SK-N-SH (cell line): Measurements from ENCODE around the gene MATN1. TPM values are rescaled to one million over a fixed set of nuclear protein-coding genes. Genes with fewer than 3 reads are reported as not detected.

ENCODE experiments used
- CTCF ChIA-PET: fragments of 300-600, 350-600 bp; formaldehyde crosslinking; extraction: SDS; loops from one replicate; lab custom pipeline; 2021; lab: Yijun Ruan, JAX
- POLR2A ChIA-PET: fragments of 350-600 bp; sonication (Branson Sonifier 250); formaldehyde crosslinking; extraction: SDS; loops from one replicate; lab custom pipeline; 2020; ENCODE audit warnings: antibody characterized with exemption, inconsistent platforms; lab: Yijun Ruan, JAX
- DNase-seq: peaks from one replicate; pipeline ENCODE4 v3.0.0; 2012
- H2AFZ ChIP-seq: fragments of 200-600 bp; sonication (generic); 2 replicates; pipeline ENCODE4 v1.8.1; 2016; ENCODE audit warnings: antibody characterized with exemption, mild to moderate bottlenecking, low read depth
- H3F3A ChIP-seq: fragments of 200-600 bp; sonication (generic); replicated peaks from 2 replicates; pipeline ENCODE3; 2016; ENCODE audit warnings: antibody characterized with exemption, mild to moderate bottlenecking; ENCODE audit not compliant: insufficient read depth
- H3K27ac ChIP-seq, 2 experiments: fragments of 200-500 bp in 1 of 2; fragments of 200-600 bp in 1 of 2; sonication (Bioruptor generic) in 1 of 2; sonication (generic), shearing (Covaris generic) in 1 of 2; 2 replicates each; pipeline versions ENCODE4 v1.5.1 to v1.6.1; 2014 to 2016; ENCODE audit warnings: low read depth in 2 of 2, inconsistent platforms in 1 of 2, low read length in 1 of 2, mild to moderate bottlenecking in 1 of 2, mixed read lengths in 1 of 2
- H3K27me3 ChIP-seq: fragments of 200-600 bp; sonication (generic), shearing (Covaris generic); 2 replicates; pipeline ENCODE4 v1.6.1; 2016; ENCODE audit warnings: mixed run types; ENCODE audit not compliant: insufficient read depth
- H3K36me3 ChIP-seq, 2 experiments: fragments of 200-500 bp in 1 of 2; fragments of 200-600 bp in 1 of 2; sonication (Bioruptor generic) in 1 of 2; sonication (generic) in 1 of 2; replicated peaks in 1 of 2; 2 replicates each; pipeline versions ENCODE3 to v1.5.1; 2014 to 2016; ENCODE audit warnings: low read length in 1 of 2, mild to moderate bottlenecking in 1 of 2; ENCODE audit not compliant: insufficient read depth in 2 of 2, control insufficient read depth in 1 of 2
- H3K4me1 ChIP-seq, 2 experiments: fragments of 200-500 bp in 1 of 2; fragments of 200-600 bp in 1 of 2; sonication (Bioruptor generic) in 1 of 2; sonication (generic), shearing (Covaris generic) in 1 of 2; 2 replicates each; pipeline versions ENCODE4 v1.5.1 to v1.6.1; 2014 to 2016; ENCODE audit warnings: low read depth in 1 of 2, low read length in 1 of 2, mixed run types in 1 of 2; ENCODE audit not compliant: insufficient read depth in 2 of 2, control insufficient read depth in 1 of 2
- H3K4me2 ChIP-seq: fragments of 200-600 bp; sonication (generic), shearing (Covaris generic); 2 replicates; pipeline ENCODE4 v1.6.1; 2017; ENCODE audit warnings: mixed run types
- H3K4me3 ChIP-seq, 2 experiments: fragments of 200-500 bp in 1 of 2; fragments of 200-600 bp in 1 of 2; sonication (Bioruptor generic) in 1 of 2; sonication (generic), shearing (Covaris generic) in 1 of 2; 2 replicates each; pipeline versions ENCODE4 v1.5.1 to v1.8.1; 2014 to 2016; ENCODE audit warnings: low read depth in 2 of 2, inconsistent platforms in 1 of 2, low read length in 1 of 2, mild to moderate bottlenecking in 1 of 2, mixed read lengths in 1 of 2, moderate library complexity in 1 of 2
- H3K79me2 ChIP-seq: fragments of 200-600 bp; sonication (generic); 2 replicates; pipeline ENCODE4 v1.8.1; 2017; ENCODE audit warnings: mild to moderate bottlenecking; ENCODE audit not compliant: insufficient read depth
- H3K9ac ChIP-seq: fragments of 200-600 bp; sonication (generic); 2 replicates; pipeline ENCODE4 v1.6.1; 2017; ENCODE audit warnings: mixed run types
- H3K9me2 ChIP-seq: fragments of 200-600 bp; sonication (generic); 2 replicates; pipeline ENCODE4 v1.6.1; 2017; ENCODE audit warnings: mixed run types
- H3K9me3 ChIP-seq: fragments of 200-600 bp; sonication (generic); 2 replicates; pipeline ENCODE4 v1.6.1; 2017; ENCODE audit warnings: mixed run types, mild to moderate bottlenecking, moderate library complexity
- H4K20me1 ChIP-seq: fragments of 200-600 bp; sonication (generic); 2 replicates; pipeline ENCODE4 v1.6.1; 2017; ENCODE audit warnings: mild to moderate bottlenecking, mixed run types; ENCODE audit not compliant: insufficient read depth
- EP300 ChIP-seq, 2 experiments: IDR thresholded peaks; 2 replicates each; pipeline versions ENCODE4 v1.4.0 to v1.6.1; 2012; ENCODE audit warnings: borderline replicate concordance in 1 of 2, low read depth in 1 of 2, low read length in 1 of 2
- EZH2phosphoT487 ChIP-seq: fragments of 200-600 bp; sonication (generic); IDR thresholded peaks from 2 replicates; pipeline ENCODE4 v1.6.1; 2017; ENCODE audit warnings: low read depth, mixed run types, mild to moderate bottlenecking, antibody characterized with exemption, moderate library complexity, borderline replicate concordance
- FOSL2 ChIP-seq: IDR thresholded peaks from 2 replicates; pipeline ENCODE4 v1.4.0; 2012; ENCODE audit warnings: low read depth, mild to moderate bottlenecking, moderate library complexity, borderline replicate concordance
- FOXJ3 ChIP-seq: sonication (generic); formaldehyde crosslinking; IDR thresholded peaks from 2 replicates; pipeline ENCODE4 v1.5.1; 2020; ENCODE audit warnings: mild to moderate bottlenecking, missing genetic modification reagents
- GATA2 ChIP-seq: sonication (generic); formaldehyde crosslinking; IDR thresholded peaks from 2 replicates; pipeline ENCODE4 v1.5.0; 2020; ENCODE audit warnings: mild to moderate bottlenecking, missing genetic modification reagents
- MEF2A ChIP-seq: IDR thresholded peaks from 2 replicates; pipeline ENCODE4 v1.4.0; 2012; ENCODE audit warnings: low read depth, borderline replicate concordance
- NRF1 ChIP-seq: IDR thresholded peaks from 2 replicates; pipeline ENCODE4 v1.6.1; 2012; ENCODE audit warnings: low read depth, mild to moderate bottlenecking, low read length
- POLR2AphosphoS5 ChIP-seq: IDR thresholded peaks from 2 replicates; pipeline ENCODE4 v1.6.1; 2012; ENCODE audit warnings: low read depth, low read length
- RAD21 ChIP-seq: IDR thresholded peaks from 2 replicates; pipeline ENCODE4 v1.6.1; 2012; ENCODE audit warnings: mild to moderate bottlenecking, low read length
- RCOR1 ChIP-seq: fragments of 150-350 bp; IDR thresholded peaks from 2 replicates; pipeline ENCODE4 v1.6.1; 2017; ENCODE audit warnings: antibody characterized with exemption, low read length
- RFX5 ChIP-seq: IDR thresholded peaks from 2 replicates; pipeline ENCODE4 v1.6.1; 2012; ENCODE audit warnings: mild to moderate bottlenecking, improper control_type of control experiment, low read length
- RXRA ChIP-seq: IDR thresholded peaks from 2 replicates; pipeline ENCODE4 v1.4.0; 2012; ENCODE audit warnings: low read depth, mild to moderate bottlenecking, borderline replicate concordance
- TAF1 ChIP-seq: IDR thresholded peaks from 2 replicates; pipeline ENCODE4 v1.6.1; 2012; ENCODE audit warnings: low read depth, mild to moderate bottlenecking, low read length, moderate library complexity, borderline replicate concordance
- WGBS: methylation state at CpG from one replicate; pipeline ENCODE4 v1.1.6; 2017; ENCODE audit warnings: low lambda C conversion rate; 5-methylcytosine and 5-hydroxymethylcytosine counted together
- polyA plus RNA-seq, 3 experiments: library from polyadenylated mRNA; depleted of rRNA; stranded (reverse); fragments of >200 nt; gene quantifications; 2 replicates each; pipeline ENCODE4 v1.2.3, GENCODE V29; 2012
- TF ChIP-seq, protein P1 (sequence below): IDR thresholded peaks from 2 replicates; pipeline ENCODE4 v1.6.1; 2012; ENCODE audit warnings: mild to moderate bottlenecking, low read depth, low read length, moderate library complexity
- TF ChIP-seq, protein P2 (sequence below): IDR thresholded peaks from 2 replicates; pipeline ENCODE4 v1.4.0; 2012; ENCODE audit warnings: low read depth
- TF ChIP-seq, protein P3 (sequence below): IDR thresholded peaks from 2 replicates; pipeline ENCODE4; 2012
- TF ChIP-seq, protein P4 (sequence below): fragments of 200-600 bp; sonication (generic); IDR thresholded peaks from 2 replicates; pipeline ENCODE4 v1.6.1; 2017; ENCODE audit warnings: antibody characterized with exemption, mild to moderate bottlenecking, moderate library complexity

Gene MATN1
- polyA plus RNA-seq, 1 of the 3 experiments (the other 2 are of a cell fraction) = 0.23 TPM

DNA sequence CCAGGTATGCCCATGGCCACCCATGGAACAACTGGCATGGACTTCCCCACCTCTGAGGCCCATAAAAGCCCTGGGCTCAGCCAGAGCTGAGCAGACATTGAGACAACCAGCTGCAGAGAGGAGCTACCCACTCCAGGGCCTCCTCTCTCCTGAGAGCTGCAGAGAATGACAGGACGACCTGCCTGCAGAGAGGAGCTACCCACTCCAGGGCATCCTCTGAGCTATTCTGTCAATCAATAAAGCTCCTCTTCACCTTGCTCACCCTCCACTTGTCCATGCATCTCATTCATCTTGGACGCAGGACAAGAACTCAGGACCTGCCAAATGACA lies 43.4 kb downstream of the MATN1 start:
- no peak overlapping the region for H3K4me3 ChIP-seq
- no peak overlapping the region for H3K4me2 ChIP-seq

More for the DNA sequence above, 43.4 kb downstream of the MATN1 start:
- no peaks in the 10 kb centered on the region for H4K20me1 ChIP-seq
- POLR2A ChIA-PET = no interaction called here
- H3K27ac ChIP-seq = no peak overlapping the region
- no peak overlapping the region for H3K9ac ChIP-seq
- no peaks in the 10 kb centered on the region for H3K9me2 ChIP-seq
- H2AFZ ChIP-seq = no peak overlapping the region
- no peak for TF ChIP-seq RAD21
- no peak for TF ChIP-seq RFX5
- TF ChIP-seq, protein P1, sequence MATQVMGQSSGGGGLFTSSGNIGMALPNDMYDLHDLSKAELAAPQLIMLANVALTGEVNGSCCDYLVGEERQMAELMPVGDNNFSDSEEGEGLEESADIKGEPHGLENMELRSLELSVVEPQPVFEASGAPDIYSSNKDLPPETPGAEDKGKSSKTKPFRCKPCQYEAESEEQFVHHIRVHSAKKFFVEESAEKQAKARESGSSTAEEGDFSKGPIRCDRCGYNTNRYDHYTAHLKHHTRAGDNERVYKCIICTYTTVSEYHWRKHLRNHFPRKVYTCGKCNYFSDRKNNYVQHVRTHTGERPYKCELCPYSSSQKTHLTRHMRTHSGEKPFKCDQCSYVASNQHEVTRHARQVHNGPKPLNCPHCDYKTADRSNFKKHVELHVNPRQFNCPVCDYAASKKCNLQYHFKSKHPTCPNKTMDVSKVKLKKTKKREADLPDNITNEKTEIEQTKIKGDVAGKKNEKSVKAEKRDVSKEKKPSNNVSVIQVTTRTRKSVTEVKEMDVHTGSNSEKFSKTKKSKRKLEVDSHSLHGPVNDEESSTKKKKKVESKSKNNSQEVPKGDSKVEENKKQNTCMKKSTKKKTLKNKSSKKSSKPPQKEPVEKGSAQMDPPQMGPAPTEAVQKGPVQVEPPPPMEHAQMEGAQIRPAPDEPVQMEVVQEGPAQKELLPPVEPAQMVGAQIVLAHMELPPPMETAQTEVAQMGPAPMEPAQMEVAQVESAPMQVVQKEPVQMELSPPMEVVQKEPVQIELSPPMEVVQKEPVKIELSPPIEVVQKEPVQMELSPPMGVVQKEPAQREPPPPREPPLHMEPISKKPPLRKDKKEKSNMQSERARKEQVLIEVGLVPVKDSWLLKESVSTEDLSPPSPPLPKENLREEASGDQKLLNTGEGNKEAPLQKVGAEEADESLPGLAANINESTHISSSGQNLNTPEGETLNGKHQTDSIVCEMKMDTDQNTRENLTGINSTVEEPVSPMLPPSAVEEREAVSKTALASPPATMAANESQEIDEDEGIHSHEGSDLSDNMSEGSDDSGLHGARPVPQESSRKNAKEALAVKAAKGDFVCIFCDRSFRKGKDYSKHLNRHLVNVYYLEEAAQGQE = no peak
- TF ChIP-seq FOXJ3 (CRISPR knock-in tag) = no peak
- no peak for TF ChIP-seq NRF1
- no peak for TF ChIP-seq EP300 (IDR thresholded peaks at IDR 0.05; ENCODE audit: borderline replicate concordance in 1 of 2, low read depth in 1 of 2, low read length in 1 of 2)
- TF ChIP-seq, protein P2, sequence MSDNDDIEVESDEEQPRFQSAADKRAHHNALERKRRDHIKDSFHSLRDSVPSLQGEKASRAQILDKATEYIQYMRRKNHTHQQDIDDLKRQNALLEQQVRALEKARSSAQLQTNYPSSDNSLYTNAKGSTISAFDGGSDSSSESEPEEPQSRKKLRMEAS = no peak
- TF ChIP-seq GATA2 (CRISPR knock-in tag) = no peak
- no peak for TF ChIP-seq MEF2A
- TF ChIP-seq, protein P3, sequence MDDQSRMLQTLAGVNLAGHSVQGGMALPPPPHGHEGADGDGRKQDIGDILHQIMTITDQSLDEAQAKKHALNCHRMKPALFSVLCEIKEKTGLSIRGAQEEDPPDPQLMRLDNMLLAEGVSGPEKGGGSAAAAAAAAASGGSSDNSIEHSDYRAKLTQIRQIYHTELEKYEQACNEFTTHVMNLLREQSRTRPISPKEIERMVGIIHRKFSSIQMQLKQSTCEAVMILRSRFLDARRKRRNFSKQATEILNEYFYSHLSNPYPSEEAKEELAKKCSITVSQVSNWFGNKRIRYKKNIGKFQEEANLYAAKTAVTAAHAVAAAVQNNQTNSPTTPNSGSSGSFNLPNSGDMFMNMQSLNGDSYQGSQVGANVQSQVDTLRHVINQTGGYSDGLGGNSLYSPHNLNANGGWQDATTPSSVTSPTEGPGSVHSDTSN = no peak
- no peak for TF ChIP-seq TAF1
- no peak for TF ChIP-seq POLR2AphosphoS5
- no peak for TF ChIP-seq EZH2phosphoT487
- TF ChIP-seq RXRA = no peak
- TF ChIP-seq RCOR1 = no peak
- TF ChIP-seq, protein P4, sequence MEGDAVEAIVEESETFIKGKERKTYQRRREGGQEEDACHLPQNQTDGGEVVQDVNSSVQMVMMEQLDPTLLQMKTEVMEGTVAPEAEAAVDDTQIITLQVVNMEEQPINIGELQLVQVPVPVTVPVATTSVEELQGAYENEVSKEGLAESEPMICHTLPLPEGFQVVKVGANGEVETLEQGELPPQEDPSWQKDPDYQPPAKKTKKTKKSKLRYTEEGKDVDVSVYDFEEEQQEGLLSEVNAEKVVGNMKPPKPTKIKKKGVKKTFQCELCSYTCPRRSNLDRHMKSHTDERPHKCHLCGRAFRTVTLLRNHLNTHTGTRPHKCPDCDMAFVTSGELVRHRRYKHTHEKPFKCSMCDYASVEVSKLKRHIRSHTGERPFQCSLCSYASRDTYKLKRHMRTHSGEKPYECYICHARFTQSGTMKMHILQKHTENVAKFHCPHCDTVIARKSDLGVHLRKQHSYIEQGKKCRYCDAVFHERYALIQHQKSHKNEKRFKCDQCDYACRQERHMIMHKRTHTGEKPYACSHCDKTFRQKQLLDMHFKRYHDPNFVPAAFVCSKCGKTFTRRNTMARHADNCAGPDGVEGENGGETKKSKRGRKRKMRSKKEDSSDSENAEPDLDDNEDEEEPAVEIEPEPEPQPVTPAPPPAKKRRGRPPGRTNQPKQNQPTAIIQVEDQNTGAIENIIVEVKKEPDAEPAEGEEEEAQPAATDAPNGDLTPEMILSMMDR = no peak
- no peak for TF ChIP-seq FOSL2
- TF ChIP-seq, all 33 proteins: peak for 0
- H3K27me3 ChIP-seq = peaks cover 6% of the 10 kb centered on the region; the same call in 1 of the 2 replicates
- CTCF ChIA-PET = interaction anchor here (1.2 kb wide), 1 partner anchor 39 kb away, joined by 3 read pairs; no protein-coding TSS in a partner anchor
- DNase-seq = no peak
- no peaks in the 10 kb centered on the region for H3K36me3 ChIP-seq
- H3F3A ChIP-seq = no peaks in the 10 kb centered on the region
- WGBS = 25% methylated on average over 1 of the region's 2 CpGs
- H3K79me2 ChIP-seq = no peaks in the 10 kb centered on the region
- no peaks in the 10 kb centered on the region for H3K9me3 ChIP-seq
- H3K4me1 ChIP-seq = peaks cover 0 to 2% of the 10 kb centered on the region in 2 experiments; a peak in 1 of 4 replicates
